GM12878 (cell line): ENCODE measurements around the gene GRB10. TPM values are rescaled to one million over a fixed set of nuclear protein-coding genes. Genes with fewer than 3 reads are reported as not detected.

Experiments
- ATAC-seq: fragments of 200-7000 bp; cut with Tn5 transposase; 3 replicates; pipeline ENCODE4 v1.9.1; 2020; ENCODE audit warnings: mild to moderate bottlenecking, moderate library complexity
- BruUV-seq: library from RNA; stranded (reverse); fragments of 400-500 nt; replicated peaks from 2 replicates; lab custom pipeline; 2021; lab: Mats Ljungman, UMichigan
- CTCF ChIA-PET: fragments of 300-600 bp; sonication (Branson Sonifier 250); formaldehyde crosslinking; extraction: SDS; loops from one replicate; lab custom pipeline; 2021; ENCODE audit warnings: inconsistent platforms; lab: Yijun Ruan, JAX
- POLR2A ChIA-PET: fragments of 350-600 bp; formaldehyde crosslinking; extraction: SDS; loops from one replicate; lab custom pipeline; 2021; ENCODE audit warnings: inconsistent platforms; lab: Charles Lee
- RAD21 ChIA-PET: fragments of 300-600 bp; sonication (Branson Sonifier 250); formaldehyde crosslinking; loops from one replicate; lab custom pipeline; 2023; ENCODE audit warnings: antibody characterized with exemption; ENCODE audit not compliant: unreplicated experiment; lab: Charles Lee
- SMC1A ChIA-PET: fragments of 300-600 bp; sonication (Branson Sonifier 250); formaldehyde crosslinking; loops from one replicate; lab custom pipeline; 2023; ENCODE audit not compliant: unreplicated experiment, uncharacterized antibody; lab: Charles Lee
- DNase-seq: peaks from one replicate; pipeline ENCODE4 v3.0.0-alpha.2; 2011; ENCODE audit warnings: low read depth, low spot score
- FAIRE-seq: peaks from 3 replicates; lab custom pipeline; 2011; peaks lifted over from hg19 to GRCh38; lab: Jason Lieb, UNC
- H2AFZ ChIP-seq: 2 replicates; pipeline ENCODE4 v1.6.0; 2011; ENCODE audit warnings: low read depth, low read length, control low read depth; ENCODE audit not compliant: control insufficient read depth
- H3K27ac ChIP-seq: 2 replicates; pipeline ENCODE4 v1.5.1; 2011; ENCODE audit warnings: control low read depth; ENCODE audit not compliant: control insufficient read depth, insufficient read depth
- H3K27me3 ChIP-seq, 2 experiments: replicated peaks in 1 of 2; 2 replicates each; pipeline versions ENCODE4 v1.6.0 to v1.6.1; 2011; ENCODE audit warnings: low read length in 1 of 2; ENCODE audit not compliant: control insufficient read depth in 2 of 2, insufficient read depth in 2 of 2
- H3K36me3 ChIP-seq, 2 experiments: 2 replicates each; pipeline ENCODE4 v1.5.1; 2011; ENCODE audit warnings: low read length in 1 of 2; ENCODE audit not compliant: control insufficient read depth in 2 of 2, insufficient read depth in 2 of 2
- H3K4me1 ChIP-seq: 2 replicates; pipeline ENCODE4 v1.6.1; 2011; ENCODE audit warnings: mild to moderate bottlenecking, low read length, moderate library complexity, mixed read lengths; ENCODE audit not compliant: control insufficient read depth, insufficient read depth
- H3K4me2 ChIP-seq: 2 replicates; pipeline ENCODE4 v1.6.0; 2011; ENCODE audit warnings: control low read depth; ENCODE audit not compliant: control insufficient read depth, insufficient read depth
- H3K4me3 ChIP-seq: fragments of 200-600 bp; sonication (generic); 2 replicates; pipeline ENCODE4 v1.5.1; 2016
- H3K79me2 ChIP-seq: 2 replicates; pipeline ENCODE4 v1.6.0; 2011; ENCODE audit warnings: low read length; ENCODE audit not compliant: control insufficient read depth, insufficient read depth
- H3K9ac ChIP-seq: 2 replicates; pipeline ENCODE4 v1.8.0; 2011; ENCODE audit warnings: low read length, control low read depth, mixed read lengths; ENCODE audit not compliant: control insufficient read depth, insufficient read depth
- H3K9me3 ChIP-seq: replicated peaks from 3 replicates; pipeline ENCODE4 v1.5.1; 2011; ENCODE audit warnings: mild to moderate bottlenecking, low read length; ENCODE audit not compliant: control insufficient read depth, insufficient read depth
- H4K20me1 ChIP-seq: 2 replicates; pipeline ENCODE4 v1.6.0; 2011; ENCODE audit not compliant: control insufficient read depth, insufficient read depth
- CBFB ChIP-seq: IDR thresholded peaks from 2 replicates; pipeline ENCODE4 v1.6.1; 2016; ENCODE audit warnings: antibody characterized with exemption, low read depth
- FOXK2 ChIP-seq: fragments of 450-650 bp; IDR thresholded peaks from 2 replicates; pipeline ENCODE4 v1.6.1; 2017; ENCODE audit warnings: mild to moderate bottlenecking, moderate library complexity
- IKZF2 ChIP-seq, 2 experiments: fragments of 450-650 bp; IDR thresholded peaks; 2 replicates each; pipeline ENCODE4 v1.6.1; 2017; ENCODE audit warnings: mild to moderate bottlenecking in 2 of 2, moderate library complexity in 2 of 2
- JUNB ChIP-seq: IDR thresholded peaks from 2 replicates; pipeline ENCODE4 v1.6.1; 2016; ENCODE audit warnings: antibody characterized with exemption, mild to moderate bottlenecking
- KLF5 ChIP-seq: fragments of 450-650 bp; IDR thresholded peaks from 2 replicates; pipeline ENCODE4 v1.6.1; 2014; ENCODE audit warnings: mild to moderate bottlenecking; ENCODE audit not compliant: partially characterized antibody
- NRF1 ChIP-seq: conservative IDR thresholded peaks from 2 replicates; pipeline ENCODE4 v1.6.1; 2011; ENCODE audit warnings: mild to moderate bottlenecking, low read depth, low read length, improper control_type of control experiment
- RBBP5 ChIP-seq: fragments of 200-600 bp; sonication (generic); conservative IDR thresholded peaks from 2 replicates; pipeline ENCODE4 v1.6.1; 2016
- RFX5 ChIP-seq: IDR thresholded peaks from 2 replicates; pipeline ENCODE4 v1.6.1; 2011; ENCODE audit warnings: low read depth, low read length, improper control_type of control experiment
- RUNX3 ChIP-seq: IDR thresholded peaks from 2 replicates; pipeline ENCODE4 v1.6.1; 2012; ENCODE audit warnings: low read length, inconsistent platforms
- SREBF1 ChIP-seq: IDR thresholded peaks from 2 replicates; pipeline ENCODE4 v1.6.1; 2012; ENCODE audit warnings: mild to moderate bottlenecking, low read length
- SRF ChIP-seq, 2 experiments: IDR thresholded peaks; 2 replicates each; pipeline ENCODE4 v1.6.1; 2011; ENCODE audit warnings: low read depth in 2 of 2, low read length in 2 of 2, mild to moderate bottlenecking in 1 of 2, moderate library complexity in 1 of 2
- WGBS: methylation state at CpG from one replicate; pipeline ENCODE4 v1.1.6; 2016; ENCODE audit warnings: low lambda C conversion rate; ENCODE audit not compliant: insufficient replicate concordance, insufficient coverage; ENCODE audit errors: missing lambda C conversion rate; 5-methylcytosine and 5-hydroxymethylcytosine counted together
- in situ Hi-C: fragments of 300-500 bp; cut with MboI; formaldehyde crosslinking; loops from 9 replicates; pipeline ENCODE4 v1.14.3; 2018; ENCODE audit warnings: mixed read lengths
- intact Hi-C: fragments of 100-400 bp; cut with micrococcal nuclease; formaldehyde crosslinking; loops from one replicate; pipeline ENCODE4 v1.14.2; 2022; ENCODE audit not compliant: unreplicated experiment
- polyA plus RNA-seq, 11 experiments: library from polyadenylated mRNA; depleted of rRNA in 4 of 11; unstranded in 6 of 11; stranded (reverse) in 5 of 11; fragments of >200 nt; fragmentation: Nextera tagmentation in 4 of 11; fragmentation: Illumina TruSeq in 1 of 11; extraction: Ambion mirVana in 4 of 11; extraction: Trizol in 1 of 11; gene quantifications; 1 replicate in 1 of 11; 2 replicates in 10 of 11; pipeline versions ENCODE4 v1.2.1 to v1.2.3, GENCODE V29; 2011 to 2016; ENCODE audit warnings: inconsistent platforms in 2 of 11, missing spikeins in 2 of 11, low read depth in 1 of 11
- total RNA-seq, 4 experiments: library from RNA; depleted of rRNA in 3 of 4; stranded (reverse); fragments of >200 nt in 3 of 4; fragmentation: Illumina TruSeq in 1 of 4; extraction: Trizol in 1 of 4; gene quantifications; 2 replicates each; pipeline versions ENCODE4 v1.2.1 to v1.2.3, GENCODE V29; 2013 to 2021
- TF ChIP-seq, protein P1 (sequence below): fragments of 450-650 bp; conservative IDR thresholded peaks from 2 replicates; pipeline ENCODE4 v1.6.1; 2017; ENCODE audit warnings: mild to moderate bottlenecking, moderate library complexity
- TF ChIP-seq, protein P2 (sequence below): fragments of 450-650 bp; IDR thresholded peaks from 2 replicates; pipeline ENCODE4 v1.6.1; 2016; ENCODE audit warnings: mild to moderate bottlenecking
- TF ChIP-seq, protein P3 (sequence below): fragments of 450-650 bp; IDR thresholded peaks from 2 replicates; pipeline ENCODE4 v1.6.1; 2014; ENCODE audit warnings: mild to moderate bottlenecking
- TF ChIP-seq, protein P4 (sequence below): fragments of 450-650 bp; IDR thresholded peaks from 2 replicates; pipeline ENCODE4 v1.6.1; 2017; ENCODE audit warnings: antibody characterized with exemption, mild to moderate bottlenecking, moderate library complexity

Gene GRB10
- total and polyA plus RNA-seq, 10 of the 15 experiments (the other 5 are each of a cell fraction or from before 2014, with no cell fraction given): 0.04 to 0.33 TPM; not detected in 8

DNA sequence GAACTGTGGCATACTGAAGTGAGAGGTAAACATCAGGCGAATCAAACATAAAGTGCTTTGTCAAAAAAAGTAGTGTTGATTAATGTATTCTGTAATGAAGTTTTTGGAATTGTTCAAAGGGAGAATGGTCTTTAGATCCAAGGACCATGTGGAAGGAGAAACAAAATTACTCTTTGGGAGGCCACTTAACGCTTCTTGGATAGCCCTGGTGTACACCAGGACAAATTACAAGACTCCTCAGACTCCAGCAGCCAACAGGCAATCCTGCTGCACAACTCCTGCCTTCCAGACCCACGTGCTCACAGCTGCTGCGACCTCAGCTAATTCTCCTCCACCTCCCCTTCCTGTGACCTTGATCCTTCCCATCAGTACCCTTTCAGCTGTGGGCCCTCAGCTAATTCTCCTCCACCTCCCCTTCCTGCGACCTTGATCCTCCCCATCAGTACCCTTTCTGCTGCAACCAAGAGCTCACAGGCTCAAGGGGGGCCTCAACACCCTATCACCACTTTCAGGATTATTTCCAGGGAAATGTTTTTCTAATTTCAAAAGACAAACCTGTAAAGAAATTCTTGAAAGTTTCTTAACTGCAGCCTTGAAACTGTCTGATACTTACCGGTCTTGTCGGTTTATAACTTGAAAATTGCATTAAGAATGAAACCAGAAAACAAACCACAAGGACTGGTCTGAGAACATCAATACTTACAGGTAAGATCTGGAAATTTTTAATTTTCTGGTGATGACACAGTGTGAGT is 187.8 kb downstream of the GRB10 start (continued):
- TF ChIP-seq, protein P1, sequence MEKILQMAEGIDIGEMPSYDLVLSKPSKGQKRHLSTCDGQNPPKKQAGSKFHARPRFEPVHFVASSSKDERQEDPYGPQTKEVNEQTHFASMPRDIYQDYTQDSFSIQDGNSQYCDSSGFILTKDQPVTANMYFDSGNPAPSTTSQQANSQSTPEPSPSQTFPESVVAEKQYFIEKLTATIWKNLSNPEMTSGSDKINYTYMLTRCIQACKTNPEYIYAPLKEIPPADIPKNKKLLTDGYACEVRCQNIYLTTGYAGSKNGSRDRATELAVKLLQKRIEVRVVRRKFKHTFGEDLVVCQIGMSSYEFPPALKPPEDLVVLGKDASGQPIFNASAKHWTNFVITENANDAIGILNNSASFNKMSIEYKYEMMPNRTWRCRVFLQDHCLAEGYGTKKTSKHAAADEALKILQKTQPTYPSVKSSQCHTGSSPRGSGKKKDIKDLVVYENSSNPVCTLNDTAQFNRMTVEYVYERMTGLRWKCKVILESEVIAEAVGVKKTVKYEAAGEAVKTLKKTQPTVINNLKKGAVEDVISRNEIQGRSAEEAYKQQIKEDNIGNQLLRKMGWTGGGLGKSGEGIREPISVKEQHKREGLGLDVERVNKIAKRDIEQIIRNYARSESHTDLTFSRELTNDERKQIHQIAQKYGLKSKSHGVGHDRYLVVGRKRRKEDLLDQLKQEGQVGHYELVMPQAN: no peak
- TF ChIP-seq RUNX3: peak; percentile 52
- TF ChIP-seq RBBP5: no peak
- TF ChIP-seq FOXK2: no peak
- no peak for TF ChIP-seq CBFB
- TF ChIP-seq, all 136 proteins: peak for 2

DNA sequence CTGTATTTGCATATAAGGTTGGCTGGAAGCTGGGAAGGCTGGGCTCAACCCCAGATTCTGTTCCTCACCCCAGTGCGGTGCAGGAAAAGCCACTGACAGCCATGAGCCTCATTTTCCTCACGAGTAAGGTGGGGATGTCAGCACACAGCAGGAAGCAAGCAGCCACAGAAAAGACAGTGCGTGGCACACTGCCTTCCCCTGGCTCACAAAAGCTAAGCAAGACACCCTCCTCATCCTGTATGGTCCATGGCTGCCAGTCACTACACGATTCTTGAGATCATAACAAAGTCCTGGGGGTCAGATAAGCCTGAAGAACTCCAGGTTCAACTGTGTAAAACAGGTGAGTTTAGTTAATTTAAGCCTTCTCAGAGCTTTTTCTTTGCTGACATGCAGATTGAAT is 188.6 kb downstream of the GRB10 start:
- H3K4me1 ChIP-seq: peaks cover 3% of the 10 kb centered on the region; the same call in 1 of the 2 replicates
- FAIRE-seq: no peak
- no peaks in the 10 kb centered on the region; the same call in 2 of the 3 replicates for H3K9me3 ChIP-seq
- no peak for DNase-seq
- H2AFZ ChIP-seq: no peak overlapping the region
- ChIA-PET POLR2A (no interaction called here), SMC1A (no interaction called here), RAD21 (no interaction called here), CTCF (interaction anchor here (0.7 kb wide), 1 partner anchor 567 kb away, joined by 4 read pairs; no protein-coding TSS in a partner anchor)
- H3K27ac ChIP-seq: no peak overlapping the region
- H3K9ac ChIP-seq: no peak overlapping the region
- peaks cover 3 to 8% of the 10 kb centered on the region in 2 experiments for H3K27me3 ChIP-seq
- ATAC-seq: no peak
- WGBS: 18% methylated on average over 4 of the region's 4 CpGs
- H3K4me3 ChIP-seq: no peak overlapping the region
- intact Hi-C loops (no loop called here), in situ Hi-C loops (no loop called here)
- BruUV-seq: no TSS peak
- no peaks in the 10 kb centered on the region; the same call in 1 of the 2 replicates for H4K20me1 ChIP-seq
- H3K36me3 ChIP-seq: no peaks in the 10 kb centered on the region
- no peak overlapping the region for H3K4me2 ChIP-seq
- no peaks in the 10 kb centered on the region for H3K79me2 ChIP-seq
- TF ChIP-seq, protein P2, sequence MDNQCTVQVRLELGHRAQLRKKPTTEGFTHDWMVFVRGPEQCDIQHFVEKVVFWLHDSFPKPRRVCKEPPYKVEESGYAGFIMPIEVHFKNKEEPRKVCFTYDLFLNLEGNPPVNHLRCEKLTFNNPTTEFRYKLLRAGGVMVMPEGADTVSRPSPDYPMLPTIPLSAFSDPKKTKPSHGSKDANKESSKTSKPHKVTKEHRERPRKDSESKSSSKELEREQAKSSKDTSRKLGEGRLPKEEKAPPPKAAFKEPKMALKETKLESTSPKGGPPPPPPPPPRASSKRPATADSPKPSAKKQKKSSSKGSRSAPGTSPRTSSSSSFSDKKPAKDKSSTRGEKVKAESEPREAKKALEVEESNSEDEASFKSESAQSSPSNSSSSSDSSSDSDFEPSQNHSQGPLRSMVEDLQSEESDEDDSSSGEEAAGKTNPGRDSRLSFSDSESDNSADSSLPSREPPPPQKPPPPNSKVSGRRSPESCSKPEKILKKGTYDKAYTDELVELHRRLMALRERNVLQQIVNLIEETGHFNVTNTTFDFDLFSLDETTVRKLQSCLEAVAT: no peak
- TF ChIP-seq NRF1: no peak
- TF ChIP-seq JUNB: no peak
- TF ChIP-seq SREBF1: no peak
- TF ChIP-seq, protein P3, sequence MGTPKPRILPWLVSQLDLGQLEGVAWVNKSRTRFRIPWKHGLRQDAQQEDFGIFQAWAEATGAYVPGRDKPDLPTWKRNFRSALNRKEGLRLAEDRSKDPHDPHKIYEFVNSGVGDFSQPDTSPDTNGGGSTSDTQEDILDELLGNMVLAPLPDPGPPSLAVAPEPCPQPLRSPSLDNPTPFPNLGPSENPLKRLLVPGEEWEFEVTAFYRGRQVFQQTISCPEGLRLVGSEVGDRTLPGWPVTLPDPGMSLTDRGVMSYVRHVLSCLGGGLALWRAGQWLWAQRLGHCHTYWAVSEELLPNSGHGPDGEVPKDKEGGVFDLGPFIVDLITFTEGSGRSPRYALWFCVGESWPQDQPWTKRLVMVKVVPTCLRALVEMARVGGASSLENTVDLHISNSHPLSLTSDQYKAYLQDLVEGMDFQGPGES: no peak
- TF ChIP-seq, protein P4, sequence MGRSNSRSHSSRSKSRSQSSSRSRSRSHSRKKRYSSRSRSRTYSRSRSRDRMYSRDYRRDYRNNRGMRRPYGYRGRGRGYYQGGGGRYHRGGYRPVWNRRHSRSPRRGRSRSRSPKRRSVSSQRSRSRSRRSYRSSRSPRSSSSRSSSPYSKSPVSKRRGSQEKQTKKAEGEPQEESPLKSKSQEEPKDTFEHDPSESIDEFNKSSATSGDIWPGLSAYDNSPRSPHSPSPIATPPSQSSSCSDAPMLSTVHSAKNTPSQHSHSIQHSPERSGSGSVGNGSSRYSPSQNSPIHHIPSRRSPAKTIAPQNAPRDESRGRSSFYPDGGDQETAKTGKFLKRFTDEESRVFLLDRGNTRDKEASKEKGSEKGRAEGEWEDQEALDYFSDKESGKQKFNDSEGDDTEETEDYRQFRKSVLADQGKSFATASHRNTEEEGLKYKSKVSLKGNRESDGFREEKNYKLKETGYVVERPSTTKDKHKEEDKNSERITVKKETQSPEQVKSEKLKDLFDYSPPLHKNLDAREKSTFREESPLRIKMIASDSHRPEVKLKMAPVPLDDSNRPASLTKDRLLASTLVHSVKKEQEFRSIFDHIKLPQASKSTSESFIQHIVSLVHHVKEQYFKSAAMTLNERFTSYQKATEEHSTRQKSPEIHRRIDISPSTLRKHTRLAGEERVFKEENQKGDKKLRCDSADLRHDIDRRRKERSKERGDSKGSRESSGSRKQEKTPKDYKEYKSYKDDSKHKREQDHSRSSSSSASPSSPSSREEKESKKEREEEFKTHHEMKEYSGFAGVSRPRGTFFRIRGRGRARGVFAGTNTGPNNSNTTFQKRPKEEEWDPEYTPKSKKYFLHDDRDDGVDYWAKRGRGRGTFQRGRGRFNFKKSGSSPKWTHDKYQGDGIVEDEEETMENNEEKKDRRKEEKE: no peak
- no peak for TF ChIP-seq KLF5
- no peak for TF ChIP-seq IKZF2 (IDR thresholded peaks at IDR 0.05)
- TF ChIP-seq SRF (IDR thresholded peaks at IDR 0.05; ENCODE audit: low read depth in 2 of 2, low read length in 2 of 2): no peak
- no peak for TF ChIP-seq RFX5
